HG02852 (cell line): Measurements from ENCODE around the gene PCSK2.

Experiments used
- ATAC-seq: cut with Tn5 transposase; IDR thresholded peaks from one replicate; pipeline ENCODE4 v1.9.1; 2021; ENCODE audit warnings: mild to moderate bottlenecking, moderate library complexity; ENCODE audit not compliant: unreplicated experiment

Gene PCSK2

GRCh38 chr20:17442588-17442987, 215.7 kb downstream of the PCSK2 start:
- no peak for ATAC-seq

GRCh38 chr20:17443131-17443858, 216.5 kb downstream of the PCSK2 start:
- no peak for ATAC-seq

- ATAC-seq = no peak
Measured at GRCh38 chr20:17444091-17444490, 217.3 kb downstream of the PCSK2 start.

DNA sequence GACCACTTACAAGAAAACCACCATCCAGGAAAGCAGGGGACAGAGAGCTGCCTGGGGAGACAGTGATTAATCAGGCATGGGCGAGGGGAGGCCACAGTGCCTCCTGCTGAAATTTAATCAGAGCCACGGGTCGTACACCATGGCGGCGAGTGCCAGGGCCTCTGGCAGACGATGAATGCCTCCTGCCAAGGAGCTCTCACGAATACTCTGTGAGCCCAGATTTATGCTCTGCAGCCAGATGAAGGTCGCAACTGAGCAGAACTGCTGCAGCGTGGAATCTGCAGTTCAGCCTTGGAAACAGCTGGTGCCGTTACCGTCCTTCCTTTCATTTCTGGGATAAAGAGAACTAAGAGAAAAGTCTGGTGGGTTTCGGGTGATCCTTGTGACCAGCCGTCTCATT, 218.7 kb downstream of the PCSK2 start:
- ATAC-seq = no peak

GRCh38 chr20:17446171-17446570, 219.3 kb downstream of the PCSK2 start:
- ATAC-seq = no peak

GRCh38 chr20:17448071-17448470, 221.2 kb downstream of the PCSK2 start:
- no peak for ATAC-seq

DNA sequence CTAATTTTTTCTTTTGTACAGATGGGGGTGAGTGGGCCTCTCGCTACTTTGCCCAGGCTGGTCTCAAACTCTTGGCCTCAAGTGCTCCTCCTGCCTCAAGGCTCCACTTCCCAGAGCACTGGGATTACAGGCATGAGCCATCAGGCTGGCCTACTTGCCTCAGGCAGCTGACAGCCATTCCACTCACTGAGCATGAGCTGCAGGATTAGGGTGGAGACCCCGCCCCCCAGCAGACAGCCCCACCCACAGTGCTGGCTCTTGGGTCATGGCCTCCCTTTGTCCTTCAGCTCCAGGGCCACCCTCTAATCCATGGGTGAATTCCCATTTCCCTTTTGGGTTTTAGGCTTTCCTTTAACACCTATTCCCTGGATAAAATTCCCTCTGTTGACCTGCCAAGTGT, 222.2 kb downstream of the PCSK2 start:
- ATAC-seq = no peak

- no peak for ATAC-seq
Measured at GRCh38 chr20:17452441-17452840, 225.6 kb downstream of the PCSK2 start.

DNA sequence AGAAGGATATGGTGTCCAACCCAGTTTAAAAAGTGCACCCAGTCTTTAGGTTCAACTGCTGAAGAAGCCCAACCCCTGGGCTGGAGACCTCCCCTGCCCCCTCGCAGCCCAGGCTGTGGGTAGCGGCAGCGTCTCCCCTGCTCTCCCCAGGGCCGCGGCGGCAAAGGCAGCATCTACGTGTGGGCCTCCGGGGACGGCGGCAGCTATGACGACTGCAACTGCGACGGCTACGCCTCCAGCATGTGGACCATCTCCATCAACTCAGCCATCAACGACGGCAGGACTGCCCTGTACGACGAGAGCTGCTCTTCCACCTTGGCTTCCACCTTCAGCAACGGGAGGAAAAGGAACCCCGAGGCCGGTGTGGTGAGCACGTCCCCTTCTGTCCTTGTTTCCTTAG, 226.8 kb downstream of the PCSK2 start:
- ATAC-seq = no peak

GRCh38 chr20:17456279-17456678, 229.4 kb downstream of the PCSK2 start:
- no peak for ATAC-seq

- no peak for ATAC-seq
Measured at GRCh38 chr20:17457079-17457478, 230.2 kb downstream of the PCSK2 start.

DNA sequence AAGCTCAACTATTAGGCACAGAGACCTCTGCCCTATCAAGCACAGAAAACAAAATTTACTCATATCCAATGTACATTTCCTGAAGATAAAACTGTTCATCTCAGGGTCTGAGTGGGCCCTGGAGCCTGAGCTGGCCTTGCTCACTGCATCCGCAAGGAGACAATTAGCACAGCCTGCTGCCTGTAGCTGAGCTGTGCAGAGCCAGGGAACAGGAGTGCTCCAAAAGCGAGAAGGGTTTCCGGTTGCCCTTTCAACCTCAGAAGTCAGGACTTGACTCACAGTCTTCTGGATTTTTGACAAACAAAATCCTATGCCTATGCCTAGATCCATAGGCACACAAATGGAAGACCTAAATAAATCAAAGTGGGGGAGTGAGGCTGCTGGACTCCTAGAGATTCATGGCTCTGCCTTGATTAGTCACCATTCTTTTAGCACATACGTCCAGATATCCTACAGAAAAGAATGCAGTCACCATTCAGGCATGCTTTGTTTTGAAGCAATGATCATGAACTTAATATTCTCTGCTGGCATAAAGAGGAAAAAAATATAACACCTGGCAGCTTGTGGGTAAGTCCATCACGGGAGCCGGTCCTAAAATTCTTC, 230.8 kb downstream of the PCSK2 start:
- ATAC-seq = no peak

- ATAC-seq = no peak
Measured at GRCh38 chr20:17460119-17460518, 233.3 kb downstream of the PCSK2 start.

- no peak for ATAC-seq
Measured at GRCh38 chr20:17461941-17462340, 235.1 kb downstream of the PCSK2 start.

- no peak for ATAC-seq
Measured at GRCh38 chr20:17463711-17464110, 236.9 kb downstream of the PCSK2 start.

DNA sequence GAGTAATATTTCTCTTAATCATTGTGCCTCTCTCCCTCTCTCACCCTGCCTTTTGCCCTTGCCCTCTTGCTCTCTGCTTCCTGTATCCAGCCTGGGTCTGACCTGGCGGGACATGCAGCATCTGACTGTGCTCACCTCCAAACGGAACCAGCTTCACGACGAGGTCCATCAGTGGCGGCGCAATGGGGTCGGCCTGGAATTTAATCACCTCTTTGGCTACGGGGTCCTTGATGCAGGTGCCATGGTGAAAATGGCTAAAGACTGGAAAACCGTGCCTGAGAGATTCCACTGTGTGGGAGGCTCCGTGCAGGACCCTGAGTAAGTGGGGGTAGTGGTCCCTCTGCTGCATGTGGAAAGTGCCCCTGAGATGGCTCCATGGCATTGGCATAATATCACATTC, 238.4 kb downstream of the PCSK2 start:
- ATAC-seq = no peak

GRCh38 chr20:17466641-17467040, 239.8 kb downstream of the PCSK2 start:
- no peak for ATAC-seq

DNA sequence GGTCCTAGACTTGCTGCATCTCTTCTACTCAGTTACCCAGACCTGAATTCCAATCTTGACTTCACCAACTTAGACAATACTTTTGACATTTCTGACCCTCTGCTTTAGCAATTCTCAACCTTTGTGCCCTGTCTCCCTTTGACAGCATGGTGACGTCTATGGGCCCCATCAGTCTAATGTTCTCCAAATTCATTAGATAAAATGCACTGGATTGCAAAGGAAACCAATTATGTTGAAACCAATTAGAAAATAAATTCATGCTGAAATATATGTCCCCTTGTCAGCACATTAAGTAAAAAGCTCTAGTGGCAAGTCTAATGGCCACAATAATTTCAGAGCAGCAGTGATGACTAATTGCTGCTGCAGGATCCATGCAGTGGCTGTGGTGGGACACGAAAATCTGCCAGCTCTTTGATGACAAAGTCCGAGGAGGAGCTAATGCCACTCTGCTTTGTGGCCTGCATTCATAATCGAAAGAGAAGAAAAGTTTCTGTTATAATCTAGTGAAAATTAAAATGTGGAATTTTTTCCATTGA, 240.3 kb downstream of the PCSK2 start:
- no peak for ATAC-seq

DNA sequence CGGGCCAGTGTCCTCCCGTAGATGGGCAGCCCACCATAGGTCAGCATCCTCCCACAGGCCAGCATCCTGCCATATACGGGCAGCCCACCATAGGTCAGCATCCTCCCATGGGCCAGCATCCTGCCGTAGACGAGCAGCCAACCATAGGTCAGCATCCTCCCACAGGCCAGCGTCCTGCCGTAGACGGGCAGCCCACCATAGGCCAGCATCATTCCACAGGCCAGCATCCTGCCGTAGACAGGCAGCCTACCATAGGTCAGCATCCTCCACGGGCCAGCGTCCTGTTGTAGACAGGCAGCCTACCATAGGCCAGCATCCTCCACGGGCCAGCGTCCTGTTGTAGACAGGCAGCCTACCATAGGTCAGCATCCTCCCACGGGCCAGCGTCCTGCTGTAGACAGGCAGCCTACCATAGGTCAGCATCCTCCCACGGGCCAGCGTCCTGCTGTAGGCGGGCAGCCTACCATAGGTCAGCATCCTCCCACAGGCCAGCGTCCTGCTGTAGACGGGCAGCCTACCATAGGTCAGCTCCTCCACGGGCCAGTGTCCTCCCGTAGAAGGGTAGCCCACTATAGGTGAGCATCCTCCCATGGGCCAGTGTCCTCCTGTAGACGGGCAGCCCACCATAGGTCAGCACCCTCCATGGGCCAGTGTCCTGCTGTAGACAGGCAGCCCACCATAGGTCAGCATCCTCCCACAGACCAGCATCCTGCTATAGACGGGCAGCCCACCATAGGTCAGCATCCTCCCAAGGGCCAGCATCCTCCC, 241.4 kb downstream of the PCSK2 start:
- ATAC-seq = no peak

DNA sequence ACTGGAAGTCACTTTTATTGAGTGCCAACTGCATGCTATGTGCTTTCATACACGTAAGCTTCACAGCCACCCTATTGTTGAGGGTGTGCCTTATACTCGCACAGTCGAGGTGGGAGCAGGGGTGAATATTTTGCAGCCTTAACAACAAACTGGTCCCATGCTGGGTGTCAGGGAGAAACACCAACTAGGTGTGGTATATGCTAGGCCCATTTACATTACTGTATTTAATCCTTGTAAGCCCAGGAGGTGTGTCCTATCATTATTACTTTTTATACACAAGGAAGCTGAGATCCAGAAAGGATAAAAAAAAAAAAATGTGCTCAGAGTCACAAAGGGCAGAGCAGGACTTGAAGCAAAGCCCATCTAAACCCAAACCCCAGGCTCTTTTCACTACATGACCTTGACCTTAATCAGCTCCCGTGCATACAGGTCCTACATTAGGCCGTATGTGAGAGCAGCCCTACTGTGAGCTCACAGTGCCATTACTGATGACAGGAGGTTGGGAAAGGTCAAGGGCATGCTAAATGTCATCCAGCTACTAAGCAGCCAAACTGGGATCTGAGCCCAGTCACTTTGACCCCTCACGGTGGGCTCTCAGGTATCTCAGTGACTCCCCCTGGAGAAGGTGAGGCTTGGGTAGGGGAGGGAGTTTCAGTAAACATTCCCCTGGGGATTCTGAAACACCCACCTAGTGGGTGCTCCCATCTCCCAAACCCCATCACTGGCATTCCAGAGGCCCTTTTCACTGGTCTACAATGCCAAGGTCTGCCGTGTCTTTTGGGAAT, 242.6 kb downstream of the PCSK2 start:
- no peak for ATAC-seq

DNA sequence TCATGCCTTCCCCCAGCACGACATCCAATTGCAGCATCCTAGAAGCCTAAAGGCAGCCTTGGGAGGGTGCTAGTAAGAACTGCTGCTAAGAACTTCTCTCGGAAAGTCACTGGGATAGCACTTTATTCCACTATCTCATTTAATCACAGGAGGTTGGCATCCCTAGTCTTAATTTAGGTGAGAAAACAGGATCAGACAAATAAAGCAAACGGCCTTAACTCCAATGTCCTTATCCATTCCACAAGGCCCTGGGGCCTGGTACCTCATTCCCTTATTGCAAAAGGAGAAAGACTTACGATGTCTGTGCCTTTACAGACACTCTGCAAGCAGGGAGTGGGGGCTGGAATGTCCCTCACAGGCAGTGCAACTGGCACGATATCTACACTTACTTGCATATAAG, 243.7 kb downstream of the PCSK2 start:
- ATAC-seq = no peak
